Coronary artery (tissue), 2 donors: Measurements from ENCODE around the gene MPI.

Source experiments
- DNase-seq: peaks from one replicate; pipeline ENCODE4 v3.0.0-alpha.2; 2017; ENCODE audit warnings: low spot score
- H3K27ac ChIP-seq, 2 donors: fragments of 200-600 bp; sonication (generic); one replicate each; pipeline ENCODE4 v1.5.1; 2016 to 2019
- H3K4me3 ChIP-seq: fragments of 200-600 bp; sonication (generic); 2 replicates; pipeline ENCODE4 v1.5.1; 2016; ENCODE audit warnings: mild to moderate bottlenecking, moderate library complexity
- CTCF ChIP-seq: fragments of 200-600 bp; sonication (generic); IDR thresholded peaks from one replicate; pipeline ENCODE4 v1.5.1; 2019; ENCODE audit warnings: antibody characterized with exemption

MPI gene

GRCh38 chr15:74870436-74871215 is 19.2 kb upstream of the MPI start:
- H3K4me3 ChIP-seq = peak overlapping the region; percentile 35

GRCh38 chr15:74872702-74873035 is 17.2 kb upstream of the MPI start:
- TF ChIP-seq CTCF = no peak
- DNase-seq = no peak
- Histone ChIP-seq H3K27ac (peak overlapping the region; percentile 75 to 88), H3K4me3 (peak overlapping the region; percentile 74)

More at GRCh38 chr15:74870436-74871215, 19.2 kb upstream of the MPI start:
- H3K27ac ChIP-seq = peak overlapping the region in 1 of 2 donors; percentile 74
- TF ChIP-seq CTCF = no peak
- no peak for DNase-seq

- peak within 1 kb of the TSS; percentile 74 for H3K4me3 ChIP-seq
- peak within 1 kb of the TSS; percentile 75 to 88 for H3K27ac ChIP-seq
- peak; percentile 97 for DNase-seq
- TF ChIP-seq CTCF = no peak
Measured at GRCh38 chr15:74873036-74873755, 16.6 kb upstream of the MPI start, which contains the start of gene SCAMP2. SCAMP2 (minus strand) TSS chr15:74873365; CDS start chr15:74873255, 110 bp downstream.

GRCh38 chr15:74873756-74874424 is 16.0 kb upstream of the MPI start:
- no peak for TF ChIP-seq CTCF
- DNase-seq = peak; percentile 78
- peak overlapping the region; percentile 74 for H3K4me3 ChIP-seq
- peak overlapping the region; percentile 75 to 88 for H3K27ac ChIP-seq

GRCh38 chr15:74878273-74878672 is 11.6 kb upstream of the MPI start:
- no peak overlapping the region for H3K27ac ChIP-seq
- DNase-seq = no peak
- no peak for TF ChIP-seq CTCF
- no peak overlapping the region for H3K4me3 ChIP-seq

- Histone ChIP-seq H3K4me3 (no peak overlapping the region), H3K27ac (no peak overlapping the region)
- DNase-seq = no peak
- no peak for TF ChIP-seq CTCF
Measured at GRCh38 chr15:74882528-74882927, 7.3 kb upstream of the MPI start.
